GM12891 (cell line): ENCODE measurements around the gene BLOC1S3.
A peak's percentile ranks its signal among the peaks of the same experiment; 100 is the strongest.

Experiments used
- DNase-seq: peaks from one replicate; pipeline ENCODE4 v3.0.0; 2011; ENCODE audit warnings: low spot score; ENCODE audit not compliant: insufficient read length
- FAIRE-seq: peaks from 2 replicates; lab custom pipeline; 2011; peaks lifted over from hg19 to GRCh38; lab: Jason Lieb, UNC
- PAX5 ChIP-seq: IDR thresholded peaks from 2 replicates; pipeline ENCODE4 v1.6.1; 2011; ENCODE audit warnings: low read length, moderate library complexity, mild to moderate bottlenecking; ENCODE audit not compliant: insufficient read depth, severe bottlenecking
- POLR2A ChIP-seq: IDR thresholded peaks from 2 replicates; pipeline ENCODE4 v1.6.1; 2011; ENCODE audit warnings: low read depth, low read length, control low read depth
- POLR2AphosphoS5 ChIP-seq: IDR thresholded peaks from 2 replicates; pipeline ENCODE4 v1.6.1; 2011; ENCODE audit warnings: low read depth, low read length, control low read depth
- POU2F2 ChIP-seq: IDR thresholded peaks from 2 replicates; pipeline ENCODE4 v1.6.1; 2011; ENCODE audit warnings: low read depth, mild to moderate bottlenecking, control low read depth, low read length, moderate library complexity
- SPI1 ChIP-seq: IDR thresholded peaks from 2 replicates; pipeline ENCODE4 v1.6.1; 2011; ENCODE audit warnings: low read depth, low read length, control low read depth
- TAF1 ChIP-seq: IDR thresholded peaks from 2 replicates; pipeline ENCODE4 v1.6.1; 2011; ENCODE audit warnings: low read depth, low read length, control low read depth

The BLOC1S3 gene

DNA sequence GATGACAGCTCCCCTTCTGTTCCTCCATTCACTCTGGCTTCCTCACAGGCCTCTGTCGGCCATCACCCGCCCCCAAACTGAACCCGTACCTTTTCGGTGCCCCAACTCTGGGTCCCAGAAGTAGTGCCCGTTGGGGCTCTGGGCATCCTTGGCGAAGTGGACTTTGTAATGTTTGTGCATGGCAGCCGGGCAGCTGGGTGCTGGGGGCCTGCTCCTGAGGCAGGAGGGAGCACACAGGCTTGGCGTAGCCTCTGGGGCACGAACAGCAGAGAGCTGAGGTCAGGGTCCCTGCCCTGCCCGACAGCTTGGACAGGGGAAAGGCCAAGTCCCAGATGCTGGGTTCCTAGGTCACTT lies 18.6 kb upstream of the BLOC1S3 start:
- TF ChIP-seq POLR2A (no peak), SPI1 (no peak), POU2F2 (no peak), TAF1 (no peak), PAX5 (no peak)
- DNase-seq (no peak), FAIRE-seq (no peak)

DNA sequence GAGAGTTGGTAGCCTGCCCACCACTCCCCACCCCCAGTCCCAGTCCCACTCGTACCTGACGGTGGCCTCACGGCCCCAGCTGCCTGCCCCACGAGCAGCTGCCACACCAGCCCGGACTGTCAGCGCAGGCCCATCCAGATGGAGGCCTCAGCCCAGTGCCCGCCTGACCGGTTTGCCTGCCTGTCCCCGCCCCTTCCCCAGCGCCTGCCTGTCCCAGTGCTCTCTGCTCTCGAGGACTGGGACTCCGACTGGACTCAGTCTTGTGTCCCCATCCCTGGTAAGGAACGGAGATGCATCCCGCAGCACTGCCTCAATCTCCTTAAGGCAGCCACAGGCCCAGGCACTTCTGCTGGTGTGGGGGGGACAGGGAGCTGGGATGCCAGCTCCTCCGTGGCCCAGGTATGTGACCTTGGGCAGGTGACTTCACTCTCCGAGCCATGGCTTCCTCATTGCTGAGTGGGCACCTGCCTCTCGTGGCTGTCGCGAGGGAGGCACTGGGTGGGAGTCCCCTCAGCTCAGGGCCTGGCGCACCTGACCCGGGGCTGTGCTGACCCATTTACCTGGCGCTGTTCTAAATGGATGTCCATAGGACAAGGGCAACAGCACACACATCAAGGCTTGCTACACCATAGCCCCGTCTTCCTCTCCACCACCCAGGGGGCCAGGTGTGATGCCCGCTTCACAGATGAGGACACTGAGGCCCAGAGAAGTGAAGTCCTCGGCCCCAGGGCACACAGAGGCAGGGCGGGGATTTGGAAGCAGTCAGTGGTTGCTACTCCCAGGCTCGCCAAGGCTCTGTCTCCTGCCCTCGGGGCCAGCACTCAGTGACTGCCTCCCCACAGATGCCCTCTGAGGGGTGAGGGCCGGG lies 17.5 kb upstream of the BLOC1S3 start, which contains the start of gene NKPD1:
Gene NKPD1, minus strand, starts transcription at position 113 of the 868 bp plus-strand sequence. CDS start 832 bp downstream, outside the sequence.
- FAIRE-seq (no peak), DNase-seq (no peak)
- TF ChIP-seq TAF1 (no peak), PAX5 (no peak), POLR2A (no peak), POLR2AphosphoS5 (no peak), SPI1 (no peak), POU2F2 (no peak)

DNA sequence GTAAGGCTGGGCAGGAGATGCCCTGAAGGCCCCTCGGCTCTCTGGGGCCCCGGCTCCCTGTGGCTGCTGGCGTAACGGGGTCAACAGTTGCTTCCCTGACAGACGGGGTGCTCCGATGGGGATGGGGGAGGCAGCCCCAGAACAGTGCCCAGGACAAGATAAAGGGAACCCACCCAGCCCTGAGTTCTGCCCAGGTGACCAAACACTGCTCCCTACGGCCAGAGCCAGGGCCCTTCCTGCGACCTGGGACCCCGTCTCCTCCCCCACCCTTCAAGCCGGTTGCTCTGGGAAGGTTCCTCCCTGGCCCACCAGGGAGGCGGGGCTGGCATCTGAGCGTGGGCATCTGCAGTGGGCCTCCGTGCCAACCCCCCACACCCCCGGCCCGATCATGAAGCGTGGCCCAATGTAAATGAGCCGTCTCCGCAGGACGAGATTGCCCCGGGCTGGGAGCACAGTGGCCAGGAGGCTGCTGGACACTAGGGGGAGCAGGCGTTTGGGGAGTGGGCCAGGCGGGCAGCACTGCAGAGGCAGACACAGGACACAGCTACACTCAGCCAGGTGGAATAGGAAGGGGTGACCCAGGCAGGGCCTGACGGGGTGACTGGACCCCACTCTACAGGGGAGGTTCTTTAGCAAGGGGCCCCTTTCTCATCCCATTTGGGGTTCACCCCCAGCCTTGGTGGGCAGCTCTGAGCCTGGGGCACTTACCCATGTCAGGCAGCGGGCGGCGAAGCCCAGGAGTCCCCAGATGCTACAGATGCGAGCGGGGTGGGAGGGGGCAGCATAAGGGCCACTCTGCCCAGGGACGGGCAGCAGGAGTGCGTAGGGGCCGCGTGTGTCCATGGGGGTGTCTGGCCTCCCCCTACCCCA lies 16.6 kb upstream of the BLOC1S3 start:
- DNase-seq (no peak), FAIRE-seq (no peak)
- TF ChIP-seq PAX5 (no peak), POU2F2 (no peak), POLR2AphosphoS5 (no peak), SPI1 (no peak)

DNA sequence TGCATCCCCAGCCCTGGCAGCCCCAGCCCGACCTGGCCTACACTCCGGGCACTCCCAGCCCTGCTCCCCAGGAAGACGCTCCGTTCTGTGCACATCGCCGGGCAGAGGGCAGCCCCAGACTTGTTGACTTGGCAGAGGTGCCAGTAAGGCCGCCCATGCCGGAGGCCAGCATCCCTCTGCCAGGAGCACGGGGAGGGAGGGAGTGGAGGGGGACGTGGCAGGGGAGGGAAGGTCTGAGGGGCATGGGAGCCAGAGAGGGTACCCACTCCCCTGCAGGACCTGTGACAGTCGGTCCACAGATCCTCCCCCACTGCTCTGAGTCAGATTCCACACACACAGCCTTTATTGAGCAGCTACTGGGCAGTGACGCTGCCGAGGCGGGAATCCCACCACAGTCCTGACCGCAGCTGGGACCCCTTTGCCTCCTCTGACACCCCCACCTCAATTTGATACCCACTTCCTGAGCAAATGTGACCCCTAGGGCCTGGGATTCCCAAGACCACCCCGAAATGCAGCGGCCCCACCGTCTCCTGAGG lies 15.9 kb upstream of the BLOC1S3 start:
- DNase-seq (no peak), FAIRE-seq (no peak)
- TF ChIP-seq POLR2AphosphoS5 (no peak), POU2F2 (no peak), SPI1 (no peak), POLR2A (no peak), TAF1 (no peak), PAX5 (no peak)

DNA sequence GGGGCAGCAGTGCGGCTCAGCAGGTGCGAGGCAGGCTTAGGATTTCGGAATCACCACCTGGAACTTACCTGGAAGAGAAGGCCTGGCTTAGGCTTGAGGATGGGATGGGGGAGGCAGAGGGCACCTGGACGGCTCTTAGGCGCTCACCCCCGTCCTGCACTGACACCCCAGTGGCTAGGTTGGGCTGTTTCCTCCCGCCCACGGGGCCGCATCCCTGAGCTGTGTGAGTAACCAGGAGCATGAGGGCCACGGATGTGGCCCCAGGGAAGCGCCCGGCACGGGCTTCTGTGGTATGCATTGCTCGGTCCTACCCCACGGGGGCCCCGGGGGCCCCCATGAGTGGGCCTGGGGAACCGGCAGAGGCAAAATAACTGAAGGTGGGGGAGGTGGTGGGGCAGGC lies 15.4 kb upstream of the BLOC1S3 start:
- no peak for FAIRE-seq
- no peak for TF ChIP-seq TAF1
- no peak for TF ChIP-seq POLR2AphosphoS5
- TF ChIP-seq POLR2A = no peak
- no peak for TF ChIP-seq PAX5
- no peak for TF ChIP-seq SPI1
- TF ChIP-seq POU2F2 = no peak
- no peak for DNase-seq

DNA sequence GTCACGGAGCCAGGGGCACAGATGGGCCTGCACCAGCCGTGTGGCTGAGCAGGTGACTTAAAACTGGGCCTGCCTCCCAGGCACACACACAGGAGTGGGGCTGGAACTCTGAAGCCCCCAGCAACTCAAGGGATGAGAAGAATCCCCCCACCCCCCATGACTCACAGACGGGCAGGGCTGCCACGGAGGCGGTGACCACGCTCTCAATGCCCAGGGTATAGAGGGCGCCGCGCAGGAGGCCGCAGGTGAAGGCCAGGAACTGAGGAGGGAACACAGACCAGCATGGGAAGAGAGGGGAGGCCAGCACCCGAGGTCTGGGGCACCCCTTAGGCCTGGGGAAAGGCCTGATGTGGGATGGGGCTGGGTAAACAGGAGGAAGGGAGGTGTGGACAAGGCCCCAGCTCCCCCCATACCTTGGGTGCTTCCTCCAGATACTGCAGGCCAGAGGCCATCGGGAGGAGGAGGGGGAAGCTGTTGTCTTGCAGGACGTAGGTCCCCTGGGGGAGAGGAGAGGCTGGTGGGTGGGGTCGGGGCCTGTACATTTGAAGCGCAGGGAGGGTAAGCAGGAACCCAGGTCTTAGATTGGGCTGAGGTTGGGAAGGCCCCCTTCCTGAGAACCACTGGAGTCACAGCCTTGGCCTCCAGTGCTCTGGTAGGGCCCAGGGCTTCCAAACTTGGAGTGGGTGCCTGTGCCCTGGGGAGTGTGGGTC lies 14.7 kb upstream of the BLOC1S3 start:
- DNase-seq (no peak), FAIRE-seq (peak; percentile 48)
- TF ChIP-seq SPI1 = no peak
- no peak for TF ChIP-seq POLR2A
- no peak for TF ChIP-seq PAX5

DNA sequence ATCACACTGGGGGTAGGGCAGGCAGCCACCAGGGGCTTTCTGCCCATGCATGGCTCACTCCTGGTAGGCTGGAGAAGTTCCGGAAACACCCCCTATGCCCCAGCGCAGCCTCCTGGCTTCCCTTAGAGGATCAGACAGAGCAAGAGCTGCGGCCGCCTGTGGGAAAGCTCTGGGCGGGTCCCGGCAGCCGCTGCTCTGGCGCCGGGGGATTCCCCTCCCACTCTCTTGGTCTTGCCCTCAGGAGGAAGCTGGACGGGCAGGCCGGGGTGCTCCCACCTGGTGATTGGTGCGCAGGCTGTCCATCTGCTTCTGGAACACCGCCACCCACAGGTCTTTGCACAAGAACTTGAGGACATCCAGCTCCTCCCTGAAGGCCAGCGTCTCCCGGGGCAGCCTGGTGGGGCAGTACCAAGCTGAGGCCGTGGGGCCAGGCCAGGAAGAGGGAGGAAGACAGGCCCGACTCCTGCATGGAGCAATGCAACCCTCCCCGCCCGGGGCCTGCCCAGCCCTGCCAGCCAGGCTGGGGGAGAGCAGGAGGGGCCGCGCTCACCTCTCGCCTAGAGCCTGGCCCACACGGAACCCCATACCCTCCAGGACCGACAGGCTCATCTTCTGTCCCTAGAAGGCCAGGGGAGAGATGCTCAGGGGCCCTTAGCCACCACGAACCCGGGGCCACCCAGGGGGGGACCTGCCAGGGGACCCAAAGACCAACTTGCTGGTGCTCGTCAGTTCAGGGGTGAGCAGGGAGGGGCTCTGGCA lies 13.8 kb upstream of the BLOC1S3 start:
- DNase-seq = peak; percentile 85
- TF ChIP-seq POU2F2 = no peak
- TF ChIP-seq POLR2AphosphoS5 = no peak
- TF ChIP-seq POLR2A = no peak
- TF ChIP-seq TAF1 = 0 out of 2 replicates have a peak, but pooled peaks have one; percentile 20
- peak; percentile 89 for FAIRE-seq

DNA sequence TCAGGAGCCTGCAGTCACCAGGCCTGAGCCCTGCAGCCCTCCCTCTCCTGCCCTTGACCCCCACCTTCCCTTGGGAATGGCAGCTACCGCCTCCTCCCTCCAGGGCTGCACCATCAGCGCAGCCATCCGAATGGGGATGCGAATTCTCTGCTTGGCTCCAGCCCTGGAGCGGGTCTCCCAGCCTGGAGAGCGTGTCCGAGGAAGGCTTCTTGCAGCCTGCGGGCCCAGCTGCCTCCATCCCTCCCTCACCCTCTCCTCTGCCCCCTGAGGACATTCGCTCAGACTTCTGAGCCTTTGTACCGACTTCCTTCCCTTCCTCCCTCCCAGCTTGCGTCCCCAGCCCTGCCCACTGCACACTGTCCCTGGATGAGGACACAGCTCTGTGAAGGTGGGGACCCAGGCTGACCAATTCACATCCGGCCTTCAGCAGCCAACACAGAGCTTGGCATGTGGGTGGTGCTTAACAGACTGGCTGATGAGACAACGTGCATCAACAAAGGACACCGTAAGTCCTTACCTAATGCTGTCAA lies 11.8 kb upstream of the BLOC1S3 start:
- FAIRE-seq = no peak
- no peak for TF ChIP-seq PAX5
- TF ChIP-seq POLR2AphosphoS5 = no peak
- no peak for DNase-seq
